Body of pancreas (tissue), 4 donors: ENCODE results near the gene GALNTL6.

ENCODE experiments used
- CTCF ChIP-seq, 7 experiments: fragments of 450-650 bp in 4 of 7; fragments of 200-600 bp in 3 of 7; sonication (generic) in 3 of 7; IDR thresholded peaks; one replicate each; pipeline ENCODE4 v1.5.1; 2016 to 2019; ENCODE audit warnings: antibody characterized with exemption in 7 of 7
- POLR2A ChIP-seq, 3 donors: fragments of 450-650 bp; IDR thresholded peaks; one replicate each; pipeline ENCODE4 v1.6.1; 2016; ENCODE audit warnings: antibody characterized with exemption in 3 of 3, mild to moderate bottlenecking in 2 of 3

DNA sequence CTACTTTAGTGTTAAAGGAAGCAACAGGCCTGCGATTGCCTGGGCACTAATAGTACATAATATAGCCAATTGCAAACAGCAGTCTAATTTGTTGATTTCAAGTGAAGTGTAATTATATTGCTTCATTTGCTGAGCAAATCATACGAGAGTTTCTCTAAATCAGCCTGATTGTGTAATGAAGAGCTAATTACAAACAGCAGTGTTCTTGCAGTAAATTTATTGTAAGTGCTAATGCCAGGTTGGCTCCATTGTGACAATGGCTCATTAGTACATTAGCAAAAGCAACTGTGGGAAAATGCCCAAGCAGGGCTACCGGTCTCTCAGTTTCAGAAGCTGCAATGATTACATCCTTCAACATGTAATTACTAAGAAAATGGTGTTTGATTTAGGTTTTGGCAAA, 591.5 kb downstream of the GALNTL6 start:
- no peak for TF ChIP-seq CTCF (IDR thresholded peaks at IDR 0.05)
- no peak for TF ChIP-seq POLR2A (IDR thresholded peaks at IDR 0.05)
